Left ventricle myocardium inferior (tissue), 1 donor: ENCODE results near the gene HOXB6. TPM values are rescaled to one million over a fixed set of nuclear protein-coding genes. Genes with fewer than 3 reads are reported as not detected.

Source experiments
- DNase-seq: peaks from one replicate; pipeline ENCODE4 v3.0.0-alpha.2; 2020
- H3K27ac ChIP-seq: fragments of 200-600 bp; replicated peaks from 2 replicates; pipeline ENCODE4 v1.8.0; 2021
- H3K27me3 ChIP-seq: fragments of 200-600 bp; 2 replicates; pipeline ENCODE4 v1.8.0; 2021; ENCODE audit warnings: low read depth
- H3K36me3 ChIP-seq: fragments of 200-600 bp; 2 replicates; pipeline ENCODE4 v1.8.0; 2021
- H3K4me1 ChIP-seq: fragments of 200-600 bp; 2 replicates; pipeline ENCODE4 v1.8.0; 2021
- H3K4me3 ChIP-seq: fragments of 200-600 bp; 2 replicates; pipeline ENCODE4 v1.8.0; 2021; ENCODE audit warnings: mild to moderate bottlenecking, moderate library complexity
- H3K9me3 ChIP-seq: fragments of 200-600 bp; replicated peaks from 2 replicates; pipeline ENCODE4 v1.8.0; 2021
- intact Hi-C: fragments of 100-400 bp; cut with micrococcal nuclease; formaldehyde crosslinking; loops from one replicate; pipeline ENCODE4 v1.11.0; 2022
- total RNA-seq: library from RNA; stranded (reverse); fragmentation: NEBNext Ultra II Directional; extraction: Animal tissue kit (Norgen Biotek cat#: 25700); gene quantifications from one replicate; pipeline ENCODE4 v1.2.1, GENCODE V29; 2021
- TF ChIP-seq, protein P1 (sequence below): fragments of 200-600 bp; IDR thresholded peaks from 2 replicates; pipeline ENCODE4 v1.8.0; 2021; ENCODE audit warnings: antibody characterized with exemption, mild to moderate bottlenecking, borderline replicate concordance
- donor health status: DM: no; HTN: yes; CAD: no; lungs with severe emphysema.

HOXB6 gene
- total RNA-seq, 1 donor from 2014 or later, result 0.66 TPM

DNA sequence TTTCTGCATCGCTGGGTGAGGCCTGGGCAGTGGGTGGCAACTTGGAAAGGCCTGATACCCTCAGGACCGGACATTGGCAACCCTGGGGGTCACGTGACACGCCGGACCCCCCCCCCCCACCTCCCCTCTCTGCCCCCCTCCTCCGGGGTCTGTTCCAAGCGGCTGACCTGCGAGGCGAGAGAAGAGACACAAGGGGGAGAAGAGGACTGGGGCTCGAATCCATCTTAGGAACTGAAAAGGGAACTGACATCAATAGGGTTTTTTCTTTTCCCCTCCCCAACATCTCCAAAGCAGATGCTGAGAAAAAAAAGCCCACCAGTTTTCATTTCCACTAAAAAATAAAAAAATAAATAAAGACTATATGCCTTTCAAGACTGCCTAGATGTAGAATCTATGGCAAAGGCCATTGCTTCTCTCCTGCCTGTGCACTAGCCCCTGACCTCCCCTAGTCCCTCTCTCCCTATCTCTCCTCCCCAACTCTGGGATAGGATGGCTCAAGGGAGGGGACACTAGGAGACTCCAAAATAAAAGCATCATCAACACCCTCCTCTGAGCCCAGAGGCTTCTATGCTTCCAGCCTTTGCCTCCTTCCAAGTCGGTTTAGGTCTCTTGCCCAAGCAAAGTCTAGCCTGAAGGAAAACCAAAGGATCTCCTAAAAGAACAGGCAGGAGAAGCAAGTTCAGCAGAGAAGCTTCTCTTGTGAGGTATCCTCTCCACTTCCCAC is 52.2 kb downstream of the HOXB6 start:
- Histone ChIP-seq H3K4me3 (no peak overlapping the region), H3K4me1 (peaks cover 19% of the 10 kb centered on the region), H3K27ac (no peak overlapping the region), H3K36me3 (no peaks in the 10 kb centered on the region), H3K9me3 (no peaks in the 10 kb centered on the region), H3K27me3 (peaks cover 100% of the 10 kb centered on the region)
- intact Hi-C loops, result no loop called here
- TF ChIP-seq, protein P1, sequence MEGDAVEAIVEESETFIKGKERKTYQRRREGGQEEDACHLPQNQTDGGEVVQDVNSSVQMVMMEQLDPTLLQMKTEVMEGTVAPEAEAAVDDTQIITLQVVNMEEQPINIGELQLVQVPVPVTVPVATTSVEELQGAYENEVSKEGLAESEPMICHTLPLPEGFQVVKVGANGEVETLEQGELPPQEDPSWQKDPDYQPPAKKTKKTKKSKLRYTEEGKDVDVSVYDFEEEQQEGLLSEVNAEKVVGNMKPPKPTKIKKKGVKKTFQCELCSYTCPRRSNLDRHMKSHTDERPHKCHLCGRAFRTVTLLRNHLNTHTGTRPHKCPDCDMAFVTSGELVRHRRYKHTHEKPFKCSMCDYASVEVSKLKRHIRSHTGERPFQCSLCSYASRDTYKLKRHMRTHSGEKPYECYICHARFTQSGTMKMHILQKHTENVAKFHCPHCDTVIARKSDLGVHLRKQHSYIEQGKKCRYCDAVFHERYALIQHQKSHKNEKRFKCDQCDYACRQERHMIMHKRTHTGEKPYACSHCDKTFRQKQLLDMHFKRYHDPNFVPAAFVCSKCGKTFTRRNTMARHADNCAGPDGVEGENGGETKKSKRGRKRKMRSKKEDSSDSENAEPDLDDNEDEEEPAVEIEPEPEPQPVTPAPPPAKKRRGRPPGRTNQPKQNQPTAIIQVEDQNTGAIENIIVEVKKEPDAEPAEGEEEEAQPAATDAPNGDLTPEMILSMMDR, result no peak
- DNase-seq, result no peak

DNA sequence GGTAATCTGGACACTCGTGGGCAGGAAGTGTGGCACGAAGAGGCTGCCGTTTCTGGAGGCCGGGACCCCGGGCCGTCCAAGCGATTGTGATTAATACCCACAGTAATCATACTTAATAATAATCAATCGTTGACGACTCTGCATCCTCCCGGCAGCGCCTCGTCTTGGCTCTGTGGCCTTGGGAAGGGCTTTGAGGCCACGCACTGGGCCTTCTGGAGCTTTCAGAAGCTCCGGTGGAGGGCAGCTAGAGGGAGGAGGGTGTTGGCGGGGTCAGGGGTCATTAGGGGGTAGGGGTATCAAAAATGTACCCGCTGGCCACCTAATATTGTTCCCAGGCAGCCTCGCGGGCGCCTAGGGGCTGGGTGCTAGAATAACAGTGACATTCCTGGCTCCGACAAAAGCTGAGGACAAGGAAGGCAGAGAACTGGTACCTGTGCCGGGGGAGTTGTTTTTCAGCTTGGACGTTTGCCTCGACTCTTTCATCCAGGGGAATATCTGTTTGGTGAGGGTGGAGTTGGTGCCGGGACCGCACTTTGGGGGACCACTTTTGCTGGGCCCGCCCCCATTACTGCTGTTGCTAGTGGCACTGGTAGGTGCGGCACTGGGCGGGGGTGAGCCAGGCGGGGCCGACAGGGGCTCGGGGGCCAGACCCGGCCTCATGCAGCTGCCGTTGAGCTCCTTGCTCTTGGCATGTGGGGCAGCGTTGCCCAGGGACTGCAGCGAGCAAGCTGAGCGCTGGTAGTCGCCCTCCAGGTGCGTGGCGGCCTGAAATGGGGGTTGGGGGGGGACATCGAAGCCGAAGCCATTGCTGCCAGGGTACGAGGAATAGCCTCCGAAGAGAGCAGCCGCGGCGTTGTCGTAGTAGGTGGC is 53.0 kb downstream of the HOXB6 start:
- no peaks in the 10 kb centered on the region for H3K36me3 ChIP-seq
- H3K27me3 ChIP-seq, result peaks cover 100% of the 10 kb centered on the region
- H3K9me3 ChIP-seq, result no peaks in the 10 kb centered on the region
- intact Hi-C loops, result no loop called here
- peaks cover 19% of the 10 kb centered on the region for H3K4me1 ChIP-seq
- H3K27ac ChIP-seq, result no peak overlapping the region
- no peak for DNase-seq
- TF ChIP-seq, protein P1, result no peak
- H3K4me3 ChIP-seq, result no peak overlapping the region

DNA sequence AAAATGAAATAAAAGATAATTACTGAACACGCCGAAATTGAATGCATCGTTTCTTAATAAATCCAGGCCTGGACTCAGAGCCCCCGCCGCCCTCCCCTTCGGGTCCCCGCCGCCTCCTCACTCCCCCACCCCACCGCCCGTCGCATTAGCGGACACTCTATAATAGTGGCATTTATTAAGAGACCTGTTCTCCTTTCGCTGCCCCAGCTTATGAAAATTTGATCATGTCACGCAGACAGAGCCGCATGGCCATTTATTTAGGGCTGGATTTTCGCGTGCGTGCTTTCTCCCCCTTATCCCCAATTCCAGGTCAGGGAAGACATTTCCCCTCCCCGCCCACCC is 53.6 kb downstream of the HOXB6 start:
- no peaks in the 10 kb centered on the region for H3K36me3 ChIP-seq
- intact Hi-C loops, result no loop called here
- peaks cover 100% of the 10 kb centered on the region for H3K27me3 ChIP-seq
- no peak overlapping the region for H3K27ac ChIP-seq
- peaks cover 20% of the 10 kb centered on the region for H3K4me1 ChIP-seq
- DNase-seq, result no peak
- no peaks in the 10 kb centered on the region for H3K9me3 ChIP-seq
- no peak overlapping the region for H3K4me3 ChIP-seq
- TF ChIP-seq, protein P1, result no peak

DNA sequence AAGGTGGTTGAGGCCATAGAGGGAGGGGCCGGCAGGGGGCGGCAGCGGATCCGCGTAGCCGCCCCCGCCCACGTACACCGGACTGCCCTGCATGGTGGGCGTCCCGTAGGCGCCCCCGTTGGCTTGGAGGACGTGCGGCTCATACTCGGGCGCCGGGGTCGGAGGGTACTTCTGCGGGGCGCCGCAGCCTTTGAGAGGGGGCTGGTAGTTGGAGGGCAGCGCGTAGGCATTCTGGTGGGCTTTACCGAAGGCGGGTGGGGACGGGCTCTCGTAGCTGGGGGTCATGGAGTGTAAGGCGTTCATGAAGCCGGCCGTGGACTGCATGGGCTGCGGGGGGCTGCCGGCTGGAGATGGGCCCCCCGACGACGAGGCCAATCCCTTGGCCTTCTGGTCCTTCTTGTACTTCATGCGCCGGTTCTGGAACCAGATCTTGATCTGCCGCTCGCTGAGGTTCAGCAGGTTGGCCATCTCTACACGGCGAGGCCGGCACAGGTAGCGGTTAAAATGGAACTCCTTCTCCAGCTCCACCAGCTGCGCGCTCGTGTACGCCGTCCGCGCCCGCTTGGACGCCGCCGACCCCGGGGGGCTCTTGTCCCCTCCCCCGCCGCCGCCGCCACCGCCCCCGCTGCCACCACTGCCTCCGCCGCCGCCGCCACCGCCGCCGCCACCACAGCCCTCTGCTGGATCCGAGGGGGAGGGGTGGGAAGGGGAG is 54.1 kb downstream of the HOXB6 start:
- Histone ChIP-seq H3K36me3 (no peaks in the 10 kb centered on the region), H3K4me1 (peaks cover 21% of the 10 kb centered on the region), H3K27me3 (peaks cover 100% of the 10 kb centered on the region), H3K4me3 (no peak overlapping the region), H3K9me3 (no peaks in the 10 kb centered on the region), H3K27ac (no peak overlapping the region)
- DNase-seq, result no peak
- TF ChIP-seq, protein P1, result no peak
- intact Hi-C loops, result no loop called here

DNA sequence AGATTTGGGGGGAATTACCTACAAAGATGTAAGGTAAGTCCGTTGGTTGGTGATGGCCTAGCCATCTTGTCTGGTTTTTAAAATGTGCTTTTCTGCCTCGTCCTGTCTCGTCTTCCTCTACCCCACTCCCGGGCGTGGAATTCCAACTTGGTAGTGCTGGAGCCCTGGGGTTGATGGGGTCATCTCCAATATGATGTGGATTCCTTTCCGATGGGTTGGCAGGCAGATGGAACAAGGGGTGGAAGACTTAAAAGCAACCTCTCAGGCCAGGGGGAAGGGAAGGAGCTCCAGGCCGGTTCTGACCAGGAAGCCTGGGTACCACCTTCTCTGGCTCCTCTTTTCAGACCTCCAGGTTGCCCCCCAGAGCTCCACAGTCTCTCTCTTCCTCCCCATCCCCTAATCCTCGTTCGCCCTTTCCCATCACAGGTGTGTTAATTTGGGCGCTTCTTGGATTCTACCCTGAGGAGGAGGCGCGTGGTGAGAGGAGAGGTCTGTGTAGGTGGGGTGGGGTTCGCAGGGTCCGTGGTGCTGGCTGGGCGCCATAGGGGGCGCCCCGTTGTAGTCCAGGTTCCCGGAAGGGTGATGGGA is 54.8 kb downstream of the HOXB6 start:
- no peak overlapping the region for H3K27ac ChIP-seq
- TF ChIP-seq, protein P1, result no peak
- intact Hi-C loops, result no loop called here
- no peak for DNase-seq
- H3K4me1 ChIP-seq, result peaks cover 24% of the 10 kb centered on the region
- no peaks in the 10 kb centered on the region for H3K36me3 ChIP-seq
- H3K27me3 ChIP-seq, result peaks cover 100% of the 10 kb centered on the region
- H3K4me3 ChIP-seq, result no peak overlapping the region
- no peaks in the 10 kb centered on the region for H3K9me3 ChIP-seq
